DND-41 (cell line): ENCODE data around the gene GCAT.

Experiments
- CTCF ChIP-seq: IDR thresholded peaks from 2 replicates; pipeline ENCODE4 v1.5.1; 2012; ENCODE audit warnings: borderline replicate concordance, low read length, moderate library complexity, mild to moderate bottlenecking; ENCODE audit not compliant: poor library complexity, severe bottlenecking; ENCODE audit errors: extremely low read depth
- EZH2 ChIP-seq: IDR thresholded peaks from 3 replicates; pipeline ENCODE4 v1.6.1; 2012; ENCODE audit warnings: borderline replicate concordance, low read depth, mild to moderate bottlenecking, moderate library complexity, low read length, inconsistent platforms; ENCODE audit not compliant: severe bottlenecking

GRCh38 chr22:37860796-37861421, 53.2 kb downstream of the GCAT start:
- TF ChIP-seq CTCF: no peak
- no peak for TF ChIP-seq EZH2
